HepG2 (cell line): Measurements from ENCODE around the gene HSPA1L. TPM values are rescaled to one million over a fixed set of nuclear protein-coding genes. Genes with fewer than 3 reads are reported as not detected.

Experiments used
- CAMTA2 ChIP-seq: sonication (generic); formaldehyde crosslinking; IDR thresholded peaks from 2 replicates; pipeline ENCODE4 v1.4.0; 2020; ENCODE audit warnings: mild to moderate bottlenecking, missing genetic modification reagents, borderline replicate concordance
- CBX2 ChIP-seq, 2 experiments: fragments of 200-600 bp in 1 of 2; sonication (generic); formaldehyde crosslinking in 1 of 2; IDR thresholded peaks; 2 replicates each; pipeline versions ENCODE4 v1.7.0 to v1.8.1; 2018 to 2022; ENCODE audit warnings: low read depth in 2 of 2, low read length in 1 of 2, mild to moderate bottlenecking in 1 of 2, missing genetic modification reagents in 1 of 2
- JUND ChIP-seq: sonication (generic); formaldehyde crosslinking; IDR thresholded peaks from 2 replicates; pipeline ENCODE4 v1.8.0; 2022; ENCODE audit warnings: mild to moderate bottlenecking, missing genetic modification reagents
- KDM4B ChIP-seq: sonication (generic); formaldehyde crosslinking; IDR thresholded peaks from 2 replicates; pipeline ENCODE4 v1.4.0; 2020; ENCODE audit warnings: missing genetic modification reagents
- KMT2B ChIP-seq: IDR thresholded peaks from 2 replicates; pipeline ENCODE4 v1.6.1; 2016; ENCODE audit warnings: missing genetic modification reagents, missing compliant biosample characterization
- MTA1 ChIP-seq: sonication (generic); formaldehyde crosslinking; IDR thresholded peaks from 2 replicates; pipeline ENCODE4 v1.4.0; 2020; ENCODE audit warnings: missing genetic modification reagents, mild to moderate bottlenecking, borderline replicate concordance
- NFRKB ChIP-seq: fragments of 450-650 bp; IDR thresholded peaks from 2 replicates; pipeline ENCODE4 v1.6.1; 2017
- NFYB ChIP-seq: sonication (generic); formaldehyde crosslinking; IDR thresholded peaks from 2 replicates; pipeline ENCODE4 v1.4.0; 2020; ENCODE audit warnings: missing genetic modification reagents
- RAD21 ChIP-seq: fragments of 450-650 bp; formaldehyde crosslinking; IDR thresholded peaks from 2 replicates; pipeline ENCODE4 v1.5.0; 2020; ENCODE audit warnings: mild to moderate bottlenecking
- SSRP1 ChIP-seq: IDR thresholded peaks from 2 replicates; pipeline ENCODE4 v1.6.1; 2016; ENCODE audit warnings: control low read depth
- ZBTB34 ChIP-seq: sonication (generic); formaldehyde crosslinking; IDR thresholded peaks from 2 replicates; pipeline ENCODE4 v1.8.0; 2022; ENCODE audit warnings: mild to moderate bottlenecking, missing genetic modification reagents
- ZBTB39 ChIP-seq: sonication (generic); formaldehyde crosslinking; IDR thresholded peaks from 2 replicates; pipeline ENCODE4 v1.5.0; 2020; ENCODE audit warnings: missing genetic modification reagents
- ZNF350 ChIP-seq: sonication (generic); formaldehyde crosslinking; IDR thresholded peaks from 2 replicates; pipeline ENCODE4 v1.4.0; 2020; ENCODE audit warnings: mild to moderate bottlenecking, low read depth, missing genetic modification reagents, borderline replicate concordance
- ZNF547 ChIP-seq: sonication (generic); formaldehyde crosslinking; IDR thresholded peaks from 2 replicates; pipeline ENCODE4 v1.5.1; 2020; ENCODE audit warnings: mild to moderate bottlenecking, missing genetic modification reagents
- ZNF672 ChIP-seq: sonication (generic); formaldehyde crosslinking; IDR thresholded peaks from 2 replicates; pipeline ENCODE4 v1.8.1; 2022; ENCODE audit warnings: missing genetic modification reagents
- ZSCAN25 ChIP-seq: sonication (generic); formaldehyde crosslinking; IDR thresholded peaks from 2 replicates; pipeline ENCODE4 v1.8.0; 2022; ENCODE audit warnings: mild to moderate bottlenecking, missing genetic modification reagents
- polyA plus RNA-seq, 8 experiments: library from polyadenylated mRNA; depleted of rRNA in 3 of 8; stranded (reverse) in 7 of 8; unstranded in 1 of 8; fragments of >200 nt; fragmentation: Illumina TruSeq in 4 of 8; extraction: Trizol in 4 of 8; gene quantifications; 2 replicates each; pipeline versions ENCODE4 v1.2.1 to v1.2.3, GENCODE V29; 2011 to 2016; ENCODE audit warnings: low read depth in 4 of 8, missing spikeins in 1 of 8, mixed read lengths in 1 of 8; ENCODE audit not compliant: insufficient read depth in 1 of 8
- total RNA-seq, 5 experiments: library from RNA; depleted of rRNA; stranded (reverse); fragments of >200 nt; fragmentation: Illumina TruSeq; extraction: Trizol; gene quantifications; 2 replicates each; pipeline ENCODE4 v1.2.3, GENCODE V29; 2016; ENCODE audit warnings: low read depth in 1 of 5
- TF ChIP-seq, protein P1 (sequence below): sonication (generic); formaldehyde crosslinking; IDR thresholded peaks from 2 replicates; pipeline ENCODE4 v1.5.0; 2020; ENCODE audit warnings: mild to moderate bottlenecking, missing genetic modification reagents
- TF ChIP-seq, protein P2 (sequence below): sonication (generic); formaldehyde crosslinking; IDR thresholded peaks from 2 replicates; pipeline ENCODE4 v1.5.1; 2020; ENCODE audit warnings: missing genetic modification reagents, mild to moderate bottlenecking, borderline replicate concordance
- TF ChIP-seq, protein P3 (sequence below): sonication (generic); formaldehyde crosslinking; IDR thresholded peaks from 2 replicates; pipeline ENCODE4 v1.8.0; 2022; ENCODE audit warnings: mild to moderate bottlenecking, missing genetic modification reagents; ENCODE audit not compliant: insufficient replicate concordance

HSPA1L gene
- total and polyA plus RNA-seq, 2 of the 13 experiments (the other 11 are each of a cell fraction or from before 2014, with no cell fraction given): 0.55 to 1.0 TPM

DNA sequence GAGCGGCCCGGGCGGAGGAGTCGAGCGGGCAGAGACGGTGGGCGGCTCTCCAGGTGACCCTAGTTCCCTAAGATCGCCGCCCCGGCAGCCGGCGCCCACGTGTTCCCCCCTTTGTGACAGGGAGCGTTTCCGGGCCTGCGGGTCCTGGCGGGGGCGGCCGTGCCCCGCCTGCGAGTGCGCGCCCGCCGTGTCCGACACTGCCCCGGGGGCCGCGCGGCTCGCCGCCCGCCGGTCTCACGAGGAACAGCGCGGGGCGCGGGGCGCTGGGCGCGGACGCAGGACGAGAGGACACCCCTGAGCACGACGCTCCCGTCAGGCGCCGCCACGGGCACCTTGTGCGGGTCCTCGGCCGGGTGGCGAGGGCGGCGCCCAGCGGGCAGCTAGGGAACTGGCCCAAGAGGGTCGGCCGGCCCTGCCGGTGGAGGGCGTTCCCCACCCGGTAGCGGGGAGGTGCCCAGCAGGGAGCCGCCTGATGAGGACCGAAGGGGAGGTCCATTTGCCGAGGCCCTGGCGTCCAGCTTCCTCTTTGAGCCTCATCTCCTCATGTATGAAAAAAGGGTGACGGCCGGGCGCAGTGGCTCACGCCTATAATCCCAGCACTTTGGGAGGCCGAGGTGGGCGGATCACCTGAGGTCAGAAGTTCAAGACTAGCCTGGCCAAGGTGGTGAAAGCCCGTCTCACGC is 19.3 kb downstream of the HSPA1L start, which contains the start of gene VARS1 (continued):
- TF ChIP-seq, protein P1, sequence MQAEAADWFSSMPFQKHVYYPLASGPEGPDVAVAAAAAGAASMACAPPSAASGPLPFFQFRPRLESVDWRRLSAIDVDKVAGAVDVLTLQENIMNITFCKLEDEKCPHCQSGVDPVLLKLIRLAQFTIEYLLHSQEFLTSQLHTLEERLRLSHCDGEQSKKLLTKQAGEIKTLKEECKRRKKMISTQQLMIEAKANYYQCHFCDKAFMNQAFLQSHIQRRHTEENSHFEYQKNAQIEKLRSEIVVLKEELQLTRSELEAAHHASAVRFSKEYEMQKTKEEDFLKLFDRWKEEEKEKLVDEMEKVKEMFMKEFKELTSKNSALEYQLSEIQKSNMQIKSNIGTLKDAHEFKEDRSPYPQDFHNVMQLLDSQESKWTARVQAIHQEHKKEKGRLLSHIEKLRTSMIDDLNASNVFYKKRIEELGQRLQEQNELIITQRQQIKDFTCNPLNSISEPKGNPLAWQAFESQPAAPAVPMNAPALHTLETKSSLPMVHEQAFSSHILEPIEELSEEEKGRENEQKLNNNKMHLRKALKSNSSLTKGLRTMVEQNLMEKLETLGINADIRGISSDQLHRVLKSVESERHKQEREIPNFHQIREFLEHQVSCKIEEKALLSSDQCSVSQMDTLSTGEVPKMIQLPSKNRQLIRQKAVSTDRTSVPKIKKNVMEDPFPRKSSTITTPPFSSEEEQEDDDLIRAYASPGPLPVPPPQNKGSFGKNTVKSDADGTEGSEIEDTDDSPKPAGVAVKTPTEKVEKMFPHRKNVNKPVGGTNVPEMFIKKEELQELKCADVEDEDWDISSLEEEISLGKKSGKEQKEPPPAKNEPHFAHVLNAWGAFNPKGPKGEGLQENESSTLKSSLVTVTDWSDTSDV (CRISPR knock-in tag): no peak
- TF ChIP-seq, protein P2, sequence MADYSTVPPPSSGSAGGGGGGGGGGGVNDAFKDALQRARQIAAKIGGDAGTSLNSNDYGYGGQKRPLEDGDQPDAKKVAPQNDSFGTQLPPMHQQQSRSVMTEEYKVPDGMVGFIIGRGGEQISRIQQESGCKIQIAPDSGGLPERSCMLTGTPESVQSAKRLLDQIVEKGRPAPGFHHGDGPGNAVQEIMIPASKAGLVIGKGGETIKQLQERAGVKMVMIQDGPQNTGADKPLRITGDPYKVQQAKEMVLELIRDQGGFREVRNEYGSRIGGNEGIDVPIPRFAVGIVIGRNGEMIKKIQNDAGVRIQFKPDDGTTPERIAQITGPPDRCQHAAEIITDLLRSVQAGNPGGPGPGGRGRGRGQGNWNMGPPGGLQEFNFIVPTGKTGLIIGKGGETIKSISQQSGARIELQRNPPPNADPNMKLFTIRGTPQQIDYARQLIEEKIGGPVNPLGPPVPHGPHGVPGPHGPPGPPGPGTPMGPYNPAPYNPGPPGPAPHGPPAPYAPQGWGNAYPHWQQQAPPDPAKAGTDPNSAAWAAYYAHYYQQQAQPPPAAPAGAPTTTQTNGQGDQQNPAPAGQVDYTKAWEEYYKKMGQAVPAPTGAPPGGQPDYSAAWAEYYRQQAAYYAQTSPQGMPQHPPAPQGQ (CRISPR knock-in tag): no peak
- TF ChIP-seq RAD21: peak; percentile 97
- no peak for TF ChIP-seq CBX2 (IDR thresholded peaks at IDR 0.05; ENCODE audit: low read depth, low read length)
- no peak for TF ChIP-seq CBX2 (CRISPR knock-in tag; IDR thresholded peaks at IDR 0.05; ENCODE audit: low read depth)
- peak; percentile 78 for TF ChIP-seq ZSCAN25 (CRISPR knock-in tag)
- peak; percentile 92 for TF ChIP-seq MTA1
- no peak for TF ChIP-seq NFYB (CRISPR knock-in tag)
- no peak for TF ChIP-seq KMT2B
- TF ChIP-seq SSRP1: peak; percentile 86; the same call in 1 of the 2 replicates
- TF ChIP-seq ZBTB39 (CRISPR knock-in tag): no peak
- no peak for TF ChIP-seq NFRKB
- 0 out of 2 replicates have a peak, but pooled peaks have one; percentile 14 for TF ChIP-seq ZBTB34 (CRISPR knock-in tag)
- TF ChIP-seq, protein P3, sequence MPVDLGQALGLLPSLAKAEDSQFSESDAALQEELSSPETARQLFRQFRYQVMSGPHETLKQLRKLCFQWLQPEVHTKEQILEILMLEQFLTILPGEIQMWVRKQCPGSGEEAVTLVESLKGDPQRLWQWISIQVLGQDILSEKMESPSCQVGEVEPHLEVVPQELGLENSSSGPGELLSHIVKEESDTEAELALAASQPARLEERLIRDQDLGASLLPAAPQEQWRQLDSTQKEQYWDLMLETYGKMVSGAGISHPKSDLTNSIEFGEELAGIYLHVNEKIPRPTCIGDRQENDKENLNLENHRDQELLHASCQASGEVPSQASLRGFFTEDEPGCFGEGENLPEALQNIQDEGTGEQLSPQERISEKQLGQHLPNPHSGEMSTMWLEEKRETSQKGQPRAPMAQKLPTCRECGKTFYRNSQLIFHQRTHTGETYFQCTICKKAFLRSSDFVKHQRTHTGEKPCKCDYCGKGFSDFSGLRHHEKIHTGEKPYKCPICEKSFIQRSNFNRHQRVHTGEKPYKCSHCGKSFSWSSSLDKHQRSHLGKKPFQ (CRISPR knock-in tag): peak; percentile 86
- peak; percentile 87; the same call in 1 of the 2 replicates for TF ChIP-seq ZNF672
- TF ChIP-seq ZNF547: peak; percentile 71; the same call in 1 of the 2 replicates
- 0 out of 2 replicates have a peak, but pooled peaks have one; percentile 45 for TF ChIP-seq CAMTA2
- no peak for TF ChIP-seq JUND (CRISPR knock-in tag)
- no peak; the same call in 1 of the 2 replicates for TF ChIP-seq KDM4B (CRISPR knock-in tag)
- peak; percentile 69; the same call in 1 of the 2 replicates for TF ChIP-seq ZNF350
